GM12864 (cell line): ENCODE measurements around the gene NOXRED1.
A peak's percentile ranks its signal among the peaks of the same experiment; 100 is the strongest.

ENCODE experiments used
- DNase-seq: peaks from one replicate; pipeline ENCODE4 v3.0.0-alpha.2; 2011; ENCODE audit warnings: low read depth
- H3K4me3 ChIP-seq: 2 replicates; pipeline ENCODE4 v1.5.1; 2011; ENCODE audit warnings: mild to moderate bottlenecking, low read depth, low read length, control low read depth
- CTCF ChIP-seq: IDR thresholded peaks from 2 replicates; pipeline ENCODE4 v1.5.1; 2011; ENCODE audit warnings: low read depth, mild to moderate bottlenecking, moderate library complexity, low read length, control low read depth, inconsistent platforms; ENCODE audit errors: missing control alignments

NOXRED1 gene, protein sequence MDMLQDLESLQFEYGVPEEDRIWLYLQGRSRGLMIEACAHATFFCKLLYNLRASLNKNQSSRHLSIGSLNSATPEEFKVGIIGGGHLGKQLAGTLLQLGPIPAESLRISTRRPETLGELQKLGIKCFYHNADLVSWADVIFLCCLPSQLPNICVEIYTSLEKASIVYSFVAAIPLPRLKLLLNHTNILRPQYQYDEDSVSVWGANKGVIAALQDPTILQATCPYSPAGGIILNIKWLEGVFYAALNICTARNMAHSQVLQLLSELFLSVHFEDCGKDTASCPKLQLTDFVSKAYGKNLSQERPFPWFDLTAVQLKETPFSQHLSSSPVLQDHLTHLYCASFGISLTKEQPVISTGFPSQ

GRCh38 chr14:77423423-77423822 is at the start of gene NOXRED1:
Gene NOXRED1, minus strand, starts transcription at chr14:77423523. Its CDS starts 634 bp downstream, at chr14:77422889.
- no peak for DNase-seq
- TF ChIP-seq CTCF: no peak
- H3K4me3 ChIP-seq: no peak within 1 kb of the TSS

- no peak overlapping the region for H3K4me3 ChIP-seq
- no peak for DNase-seq
- no peak for TF ChIP-seq CTCF
These were observed 47.0 kb upstream of the NOXRED1 start for GRCh38 chr14:77470224-77470870.

DNA sequence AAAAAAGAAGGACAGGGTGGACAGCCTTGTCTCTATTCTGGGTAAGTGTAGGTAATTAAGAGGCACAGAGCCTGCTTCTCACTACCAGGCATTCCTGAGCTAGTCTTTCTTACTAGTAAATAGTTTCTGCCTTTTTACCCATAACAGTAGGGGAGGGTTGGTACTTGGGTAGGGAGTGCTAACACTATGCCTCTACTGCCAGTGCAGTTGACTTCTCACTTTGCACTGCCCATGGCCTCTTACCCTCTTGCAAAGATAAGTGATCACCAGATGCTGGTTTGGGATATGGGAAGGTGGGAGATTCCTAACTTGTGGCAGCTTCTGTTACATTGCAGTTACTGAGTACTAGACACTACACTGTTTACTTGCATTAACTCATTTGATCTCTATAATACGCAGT is 46.2 kb upstream of the NOXRED1 start:
- TF ChIP-seq CTCF: no peak
- DNase-seq: no peak
- H3K4me3 ChIP-seq: no peak overlapping the region

DNA sequence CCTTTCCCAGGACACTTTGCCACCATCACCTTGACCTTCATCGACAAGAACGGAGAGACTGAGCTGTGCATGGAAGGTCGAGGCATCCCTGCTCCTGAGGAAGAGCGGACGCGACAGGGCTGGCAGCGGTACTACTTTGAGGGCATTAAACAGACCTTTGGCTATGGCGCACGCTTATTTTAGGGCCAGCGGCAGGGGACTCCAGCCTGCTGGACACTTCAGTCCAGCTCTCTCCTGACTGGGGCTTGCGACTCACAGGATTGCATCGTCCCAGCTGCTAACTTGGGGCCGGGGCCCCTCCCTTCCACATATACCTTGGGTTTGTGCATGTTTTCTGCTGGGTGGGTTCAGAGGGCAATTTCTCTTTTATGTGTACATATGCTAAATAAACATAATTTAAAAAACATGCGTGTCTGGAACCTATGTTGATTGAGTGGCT is 45.8 kb upstream of the NOXRED1 start:
- no peak overlapping the region for H3K4me3 ChIP-seq
- DNase-seq: no peak
- no peak for TF ChIP-seq CTCF

- no peak for TF ChIP-seq CTCF
- DNase-seq: no peak
- H3K4me3 ChIP-seq: no peak overlapping the region
These were observed 44.5 kb upstream of the NOXRED1 start for GRCh38 chr14:77467801-77468200.

- peak; percentile 43 for DNase-seq
- TF ChIP-seq CTCF: peak; percentile 70
These were observed 35.9 kb upstream of the NOXRED1 start for GRCh38 chr14:77459072-77459723.

More at GRCh38 chr14:77459072-77459723, 35.9 kb upstream of the NOXRED1 start:
- H3K4me3 ChIP-seq: peak overlapping the region; percentile 94
